GM19023 (cell line): ENCODE measurements around the gene SH3TC1.

Source experiments
- ATAC-seq: cut with Tn5 transposase; IDR thresholded peaks from one replicate; pipeline ENCODE4 v1.9.1; 2021; ENCODE audit warnings: mild to moderate bottlenecking, moderate library complexity; ENCODE audit not compliant: unreplicated experiment

The SH3TC1 gene

GRCh38 chr4:8179771-8180170, 19.3 kb upstream of the SH3TC1 start:
- ATAC-seq, result no peak

DNA sequence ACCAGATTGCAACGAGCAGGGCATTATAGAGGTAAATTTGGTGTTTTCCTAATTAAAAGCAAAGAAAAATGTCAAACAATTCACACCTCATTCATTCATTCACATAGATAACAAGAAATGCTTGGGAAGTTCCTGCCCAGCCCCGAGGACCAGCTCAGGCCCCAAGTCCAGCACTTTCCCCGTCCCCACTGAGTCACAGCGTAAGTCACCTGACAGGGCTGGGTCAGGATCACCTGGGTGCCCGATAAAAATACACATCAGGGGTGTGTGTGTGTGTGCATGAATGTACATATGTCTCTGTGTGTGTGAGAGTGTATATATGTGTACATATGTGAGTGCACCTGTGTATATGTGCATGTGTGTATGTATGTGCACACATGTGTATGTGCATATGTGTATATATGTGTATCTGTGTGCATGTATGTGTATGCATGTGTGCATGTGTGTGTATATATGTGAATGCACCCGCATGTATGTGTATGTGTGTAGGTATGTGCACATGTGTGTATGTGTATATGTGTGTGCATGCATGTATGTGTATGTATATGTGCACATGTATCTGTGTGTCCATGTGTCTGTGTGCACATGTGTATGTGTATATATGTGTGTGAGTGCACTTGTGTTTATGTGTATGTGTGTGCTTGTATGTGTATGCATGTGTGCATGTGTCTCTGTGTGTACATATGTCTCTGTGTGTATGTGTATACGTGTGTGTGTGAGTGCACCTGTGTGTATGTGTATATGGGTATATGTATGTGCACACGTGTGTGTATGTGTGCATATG, 18.6 kb upstream of the SH3TC1 start:
- no peak for ATAC-seq

GRCh38 chr4:8181119-8181518, 18.0 kb upstream of the SH3TC1 start:
- ATAC-seq, result no peak

DNA sequence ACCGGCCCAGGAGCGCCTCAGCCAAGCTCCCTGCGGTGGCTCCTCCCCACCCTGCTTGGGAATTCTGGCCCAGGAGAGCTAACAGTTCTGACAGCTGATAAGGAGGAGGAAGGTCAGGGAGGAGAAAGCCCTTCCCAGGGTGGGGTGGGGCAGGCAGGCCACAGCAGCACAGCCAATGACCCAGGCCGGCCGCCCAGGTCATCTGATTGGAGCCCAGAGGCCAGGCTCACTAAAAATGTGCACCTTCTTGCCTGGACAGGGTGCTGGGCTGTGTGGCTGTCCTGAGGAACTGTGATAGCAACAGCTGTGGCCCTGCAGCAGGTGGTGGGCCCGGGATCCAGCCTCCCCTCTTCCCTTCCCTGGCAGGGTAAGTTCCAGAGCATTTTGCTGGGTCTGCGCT, 17.2 kb upstream of the SH3TC1 start:
- ATAC-seq, result no peak

- no peak for ATAC-seq
These were observed 16.8 kb upstream of the SH3TC1 start for GRCh38 chr4:8182294-8182693.

DNA sequence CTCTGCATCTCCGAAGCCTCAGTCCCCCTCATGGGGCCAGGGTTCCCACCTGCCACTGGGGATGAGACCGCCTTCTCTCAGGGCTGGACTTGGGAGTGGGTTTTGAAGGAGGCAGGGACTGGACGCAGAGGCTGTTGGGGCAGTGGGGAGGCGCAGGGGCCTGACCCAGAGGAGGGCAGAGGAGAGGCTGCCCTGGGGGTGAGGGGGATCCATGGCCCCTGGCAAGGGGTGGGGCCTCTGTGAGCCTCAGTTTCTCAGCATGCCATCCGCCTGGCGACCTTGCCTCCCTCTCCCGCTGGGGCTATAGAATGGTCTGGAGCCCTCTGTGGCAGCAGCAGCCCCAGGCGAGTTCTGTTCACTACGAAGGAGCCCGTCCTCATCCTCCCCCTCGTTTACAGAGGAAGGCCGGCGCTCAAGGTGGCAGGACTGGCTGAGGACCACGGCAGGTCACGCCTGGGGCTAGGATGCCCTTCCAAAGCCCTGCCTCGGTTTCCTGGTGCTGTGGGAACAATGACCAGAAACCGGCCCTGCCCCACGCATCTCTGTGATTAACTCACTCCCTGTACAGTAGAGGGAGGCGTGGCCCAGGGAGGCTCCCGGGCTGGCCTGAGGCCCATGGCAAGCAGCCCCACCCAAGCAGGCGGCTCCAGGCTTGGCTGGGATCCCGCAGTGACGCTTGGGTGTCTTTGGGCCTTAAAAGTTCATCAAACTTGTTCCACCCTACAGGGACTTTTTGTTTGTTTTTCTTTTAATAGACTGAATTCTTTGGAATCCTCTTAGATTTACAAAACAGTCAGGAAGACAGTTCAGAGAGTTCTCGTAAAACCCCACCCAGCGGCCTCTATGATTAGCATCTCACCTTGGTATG, 16.0 kb upstream of the SH3TC1 start:
- ATAC-seq, result no peak

- ATAC-seq, result no peak
These were observed 15.0 kb upstream of the SH3TC1 start for GRCh38 chr4:8184061-8184460.

DNA sequence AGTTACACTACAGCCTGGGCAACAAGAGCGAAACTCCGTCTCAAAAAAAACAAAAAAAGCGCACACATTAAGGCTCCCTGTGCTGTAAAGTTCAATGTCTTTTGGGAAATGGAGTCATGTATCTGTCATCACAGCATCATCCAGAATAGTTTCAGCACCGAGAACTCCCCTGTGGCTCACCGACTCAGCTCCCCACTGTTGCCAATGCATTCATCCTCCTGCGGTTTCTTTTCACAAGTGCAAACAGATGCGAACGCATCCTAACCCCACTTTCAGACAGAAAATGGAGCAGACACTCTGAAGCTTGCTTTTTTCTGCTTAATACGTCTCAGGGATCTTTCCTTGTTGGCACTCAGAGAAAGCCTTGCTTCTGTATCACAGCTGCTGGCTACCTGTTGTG, 13.8 kb upstream of the SH3TC1 start:
- no peak for ATAC-seq

- ATAC-seq, result no peak
These were observed 13.2 kb upstream of the SH3TC1 start for GRCh38 chr4:8185930-8186329.

- ATAC-seq, result no peak
These were observed 11.0 kb upstream of the SH3TC1 start for GRCh38 chr4:8188085-8188484.

DNA sequence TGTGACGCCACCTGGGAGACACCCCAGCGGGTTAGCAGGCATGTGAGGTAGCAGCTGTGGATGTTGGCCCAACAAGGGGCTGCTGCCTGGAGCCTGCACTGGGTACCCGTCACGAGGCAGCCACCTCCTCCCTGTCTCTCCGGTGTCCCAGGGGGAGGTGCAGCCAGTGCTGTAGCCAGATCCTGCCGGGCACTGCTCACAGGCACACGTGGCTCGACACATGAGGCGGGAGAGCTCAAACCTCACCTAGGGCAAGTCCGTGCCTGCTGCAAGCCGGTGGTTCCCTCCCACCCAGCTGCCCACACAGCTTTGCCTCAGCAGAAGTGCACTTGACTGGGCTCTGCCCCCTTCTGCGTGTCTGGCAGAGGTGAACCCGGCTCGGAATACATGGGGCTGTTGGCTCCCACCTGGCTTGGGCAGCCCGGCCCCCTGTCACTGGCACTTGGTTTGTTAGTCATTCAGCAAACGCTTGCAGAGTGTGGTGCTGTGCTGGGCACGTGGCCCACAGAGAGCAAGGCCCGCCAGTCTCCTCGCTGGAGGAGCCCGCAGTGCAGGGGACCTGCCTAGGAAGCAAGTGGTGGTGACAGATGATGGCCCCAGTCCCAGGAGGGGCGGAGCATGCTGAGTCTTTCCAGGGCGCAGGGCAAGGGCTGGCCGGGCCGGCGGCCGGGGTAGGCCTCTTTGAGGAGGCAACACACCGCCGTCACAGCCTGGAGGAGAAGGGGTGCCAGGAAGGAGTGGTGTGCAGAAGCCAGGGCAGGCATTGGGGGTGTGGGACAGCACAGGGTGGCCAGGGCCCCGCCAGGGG, 10.1 kb upstream of the SH3TC1 start:
- ATAC-seq, result no peak

GRCh38 chr4:8189551-8190466, 9.3 kb upstream of the SH3TC1 start:
- ATAC-seq, result no peak

GRCh38 chr4:8191136-8191747, 7.8 kb upstream of the SH3TC1 start:
- ATAC-seq, result peak; percentile 25

- ATAC-seq, result peak; percentile 86
These were observed 6.0 kb upstream of the SH3TC1 start for GRCh38 chr4:8192748-8193738.

DNA sequence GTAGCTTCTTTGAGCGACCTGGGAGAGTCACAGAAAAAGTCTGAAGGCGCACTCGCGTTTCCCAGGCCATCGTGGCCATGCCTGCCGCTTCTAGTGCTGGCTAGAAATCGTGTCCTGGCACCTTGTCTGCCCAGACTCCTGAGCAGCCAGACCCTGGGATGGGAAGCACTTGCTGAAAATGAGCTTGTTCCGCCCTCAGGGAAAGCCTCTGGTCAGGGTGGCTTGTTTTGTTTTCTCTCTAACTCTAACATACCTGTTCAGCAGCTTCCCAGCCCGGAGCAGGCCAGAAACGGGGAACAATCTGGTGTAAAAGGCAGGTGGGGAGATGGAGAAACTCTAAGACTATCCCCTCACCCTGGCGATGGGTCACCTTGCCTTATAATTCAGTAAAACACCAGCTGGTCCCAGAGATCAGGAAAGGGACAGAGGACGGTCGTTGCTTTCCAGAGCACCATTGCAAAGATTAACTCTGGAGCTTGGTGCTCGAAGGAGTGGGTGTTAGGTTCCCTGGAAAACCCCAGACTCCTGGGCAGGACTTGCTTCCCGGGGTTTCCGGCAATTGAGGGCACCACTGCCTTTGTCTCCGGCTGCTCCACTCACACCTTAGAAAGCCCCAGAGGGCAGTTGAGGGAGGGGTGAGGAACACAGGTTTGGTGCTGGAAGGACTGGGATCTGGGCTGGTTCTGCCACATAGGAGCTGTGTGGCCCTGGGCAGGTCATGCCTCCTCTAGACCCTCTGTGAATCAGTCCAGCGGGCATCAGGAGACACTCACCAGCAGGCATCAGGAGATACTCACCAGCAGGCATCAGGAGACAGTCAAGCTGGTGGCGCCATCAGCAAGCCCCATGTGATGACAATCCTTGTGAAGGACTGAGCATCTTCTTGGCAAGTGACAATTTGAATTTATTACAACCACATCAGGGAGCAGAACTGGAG, 4.5 kb upstream of the SH3TC1 start:
- ATAC-seq, result no peak

GRCh38 chr4:8195431-8195830, 3.7 kb upstream of the SH3TC1 start:
- no peak for ATAC-seq

- no peak for ATAC-seq
These were observed 3.1 kb upstream of the SH3TC1 start for GRCh38 chr4:8195841-8196458.
